ENCODE data around the gene C18orf63.

DNA sequence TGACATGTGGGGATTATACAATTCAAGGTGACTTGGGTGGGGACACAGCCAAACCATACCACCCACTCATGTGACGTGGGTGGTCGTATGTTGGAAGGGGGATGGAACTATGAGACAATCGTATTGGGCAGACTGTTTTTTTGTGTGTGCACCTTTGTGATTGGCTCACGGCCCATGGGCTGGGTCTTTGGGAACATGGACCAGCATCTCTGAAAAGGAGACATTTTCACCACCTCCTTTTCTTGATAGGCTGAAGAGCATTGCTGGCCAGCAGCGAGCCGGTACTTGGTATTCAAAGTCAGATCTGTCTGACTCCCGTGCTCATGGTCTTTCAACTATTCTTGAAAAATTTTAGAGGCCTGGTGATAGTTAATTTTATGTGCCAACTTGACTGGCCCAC, 79.4 kb downstream of the C18orf63 start:
- no peak for TF ChIP-seq POLR2A (IDR thresholded peaks at IDR 0.05)
- TF ChIP-seq CTCF (IDR thresholded peaks at IDR 0.05) = no peak
- no peak for TF ChIP-seq POLR2AphosphoS5 (IDR thresholded peaks at IDR 0.05)
